IMR-90 (cell line): ENCODE measurements around the gene CGRRF1. TPM values are rescaled to one million over a fixed set of nuclear protein-coding genes. Genes with fewer than 3 reads are reported as not detected.

Experiments
- ATAC-seq: fragments of 200-7000 bp; cut with Tn5 transposase; 2 replicates; pipeline ENCODE4 v1.9.1; 2020; ENCODE audit warnings: low read depth, mild to moderate bottlenecking, moderate library complexity
- BruUV-seq: library from RNA; stranded (reverse); fragments of 400-500 nt; replicated peaks from 2 replicates; lab custom pipeline; 2021; lab: Mats Ljungman, UMichigan
- CTCF ChIA-PET: fragments of 300-600 bp; formaldehyde crosslinking; extraction: SDS; loops from one replicate; lab custom pipeline; 2021; ENCODE audit warnings: antibody characterized with exemption; lab: Yijun Ruan, JAX
- POLR2A ChIA-PET: fragments of 300-600 bp; sonication (Branson Sonifier 250); formaldehyde crosslinking; loops from one replicate; lab custom pipeline; 2022; ENCODE audit warnings: antibody characterized with exemption; ENCODE audit not compliant: unreplicated experiment; lab: Charles Lee
- DNase-seq: peaks from one replicate; pipeline ENCODE4 v3.0.0; 2013
- H2AFZ ChIP-seq: replicated peaks from 2 replicates; pipeline ENCODE3; 2013; ENCODE audit warnings: low read length, mild to moderate bottlenecking; ENCODE audit not compliant: poor library complexity
- H2AK5ac ChIP-seq: 2 replicates; pipeline ENCODE4 v1.6.1; 2013; ENCODE audit warnings: low read depth, low read length, inconsistent platforms
- H2AK9ac ChIP-seq: replicated peaks from 2 replicates; pipeline ENCODE3; 2013; ENCODE audit warnings: mild to moderate bottlenecking, low read depth, low read length, moderate library complexity; ENCODE audit not compliant: poor library complexity
- H2BK120ac ChIP-seq: 2 replicates; pipeline ENCODE4 v1.6.1; 2013; ENCODE audit warnings: low read depth, low read length, inconsistent platforms
- H2BK15ac ChIP-seq: 3 replicates; pipeline ENCODE4 v1.6.1; 2013; ENCODE audit warnings: low read depth, low read length, inconsistent platforms
- H2BK20ac ChIP-seq: 2 replicates; pipeline ENCODE4 v1.6.1; 2013; ENCODE audit warnings: low read depth, mild to moderate bottlenecking, inconsistent platforms, low read length, moderate library complexity
- H2BK5ac ChIP-seq: 2 replicates; pipeline ENCODE4 v1.6.1; 2013; ENCODE audit warnings: mild to moderate bottlenecking, low read depth, low read length, inconsistent platforms; ENCODE audit not compliant: poor library complexity, severe bottlenecking
- H3K14ac ChIP-seq: replicated peaks from 2 replicates; pipeline ENCODE4 v1.6.1; 2013; ENCODE audit warnings: low read depth, low read length, inconsistent platforms
- H3K18ac ChIP-seq: 2 replicates; pipeline ENCODE4 v1.6.1; 2013; ENCODE audit warnings: low read depth, low read length, control low read depth
- H3K23ac ChIP-seq: 2 replicates; pipeline ENCODE4 v1.6.1; 2013; ENCODE audit warnings: low read depth, low read length, inconsistent platforms
- H3K27ac ChIP-seq: 2 replicates; pipeline ENCODE4 v1.5.1; 2013; ENCODE audit warnings: mild to moderate bottlenecking, control low read depth, low read length; ENCODE audit not compliant: insufficient read depth
- H3K27me3 ChIP-seq: 2 replicates; pipeline ENCODE4 v1.6.1; 2013; ENCODE audit warnings: low read length; ENCODE audit not compliant: control insufficient read depth, insufficient read depth
- H3K36me3 ChIP-seq: 2 replicates; pipeline ENCODE4 v1.6.1; 2013; ENCODE audit warnings: low read length, mixed read lengths; ENCODE audit not compliant: control insufficient read depth, insufficient read depth
- H3K4ac ChIP-seq: 2 replicates; pipeline ENCODE4 v1.6.1; 2013; ENCODE audit warnings: low read depth, low read length, inconsistent platforms
- H3K4me1 ChIP-seq: 2 replicates; pipeline ENCODE4 v1.6.1; 2013; ENCODE audit warnings: low read length, mixed read lengths; ENCODE audit not compliant: control insufficient read depth, insufficient read depth
- H3K4me2 ChIP-seq: 2 replicates; pipeline ENCODE4 v1.6.1; 2013; ENCODE audit warnings: low read depth, mild to moderate bottlenecking, control low read depth, low read length, moderate library complexity
- H3K4me3 ChIP-seq: 2 replicates; pipeline ENCODE4 v1.5.1; 2013; ENCODE audit warnings: low read depth, mild to moderate bottlenecking, control low read depth, low read length, moderate library complexity; ENCODE audit not compliant: insufficient read depth
- H3K56ac ChIP-seq: 2 replicates; pipeline ENCODE4 v1.6.1; 2013; ENCODE audit warnings: low read length, inconsistent platforms; ENCODE audit not compliant: insufficient read depth; ENCODE audit errors: extremely low read depth
- H3K79me1 ChIP-seq, 2 experiments: 2 replicates each; pipeline ENCODE4 v1.6.1; 2013; ENCODE audit warnings: low read length in 2 of 2, inconsistent platforms in 1 of 2, low read depth in 1 of 2
- H3K9ac ChIP-seq: 2 replicates; pipeline ENCODE4 v1.6.1; 2013; ENCODE audit warnings: low read depth, low read length, control low read depth
- H3K9me1 ChIP-seq: 2 replicates; pipeline ENCODE4 v1.6.1; 2013; ENCODE audit warnings: low read length, inconsistent platforms; ENCODE audit not compliant: insufficient read depth
- H3K9me3 ChIP-seq: 2 replicates; pipeline ENCODE4 v1.6.1; 2013; ENCODE audit warnings: low read length; ENCODE audit not compliant: control insufficient read depth, insufficient read depth
- H4K20me1 ChIP-seq: 2 replicates; pipeline ENCODE4 v1.6.1; 2013; ENCODE audit warnings: low read length, inconsistent platforms; ENCODE audit not compliant: insufficient read depth
- H4K5ac ChIP-seq: 2 replicates; pipeline ENCODE4 v1.6.1; 2013; ENCODE audit warnings: mild to moderate bottlenecking, low read depth, low read length, control low read depth
- H4K8ac ChIP-seq, 2 experiments: 2 replicates each; pipeline ENCODE4 v1.6.1; 2013; ENCODE audit warnings: low read depth in 2 of 2, low read length in 2 of 2, control low read depth in 1 of 2, inconsistent platforms in 1 of 2
- H4K91ac ChIP-seq: 2 replicates; pipeline ENCODE4 v1.6.1; 2013; ENCODE audit warnings: low read depth, low read length, inconsistent platforms; ENCODE audit not compliant: insufficient read depth
- CHD1 ChIP-seq: IDR thresholded peaks from 2 replicates; pipeline ENCODE4 v1.6.1; 2012; ENCODE audit warnings: low read depth, low read length, improper control_type of control experiment
- MXI1 ChIP-seq: IDR thresholded peaks from 2 replicates; pipeline ENCODE4 v1.6.1; 2012; ENCODE audit warnings: low read depth, mild to moderate bottlenecking, low read length, moderate library complexity, borderline replicate concordance
- POLR2A ChIP-seq: IDR thresholded peaks from 2 replicates; pipeline ENCODE4 v1.6.1; 2012; ENCODE audit warnings: mild to moderate bottlenecking, low read depth, low read length
- RAD21 ChIP-seq: IDR thresholded peaks from 2 replicates; pipeline ENCODE4 v1.6.1; 2012; ENCODE audit warnings: low read length, improper control_type of control experiment
- RFX5 ChIP-seq: IDR thresholded peaks from 2 replicates; pipeline ENCODE4 v1.8.0; 2012; ENCODE audit warnings: low read depth, mild to moderate bottlenecking, low read length, moderate library complexity
- WGBS, 2 experiments: methylation state at CpG; one replicate each; pipeline versions ENCODE4 v1.1.5 to v1.1.7; 2013; ENCODE audit warnings: missing lambda C conversion rate in 2 of 2; ENCODE audit not compliant: insufficient read length in 1 of 2; ENCODE audit errors: extremely low coverage in 2 of 2; 5-methylcytosine and 5-hydroxymethylcytosine counted together
- dilution Hi-C: fragments of 300-500 bp; cut with HindIII; formaldehyde crosslinking; loops from one replicate; pipeline ENCODE4 v1.14.3; 2018; ENCODE audit warnings: low sequenced_read_pairs; ENCODE audit not compliant: unreplicated experiment
- in situ Hi-C: fragments of 300-500 bp; cut with MboI; formaldehyde crosslinking; loops from 3 replicates; pipeline ENCODE4 v1.14.3; 2019; ENCODE audit warnings: low sequenced_read_pairs, inconsistent platforms, mixed read lengths
- intact Hi-C: fragments of 100-400 bp; cut with micrococcal nuclease; formaldehyde crosslinking; loops from 2 replicates; pipeline ENCODE4 v1.10.0; 2022
- polyA plus RNA-seq, 3 experiments: library from polyadenylated mRNA; depleted of rRNA; stranded (reverse); fragments of >200 nt; gene quantifications; 2 replicates each; pipeline ENCODE4 v1.2.3, GENCODE V29; 2012; ENCODE audit warnings: low replicate concordance in 1 of 3
- total RNA-seq: library from RNA; depleted of rRNA; stranded (reverse); fragments of >200 nt; gene quantifications from 2 replicates; pipeline ENCODE4 v1.2.3, GENCODE V29; 2012

CGRRF1 gene
- total and polyA plus RNA-seq, 2 of the 4 experiments (the other 2 are of a cell fraction), result 6.0 to 13.8 TPM

DNA sequence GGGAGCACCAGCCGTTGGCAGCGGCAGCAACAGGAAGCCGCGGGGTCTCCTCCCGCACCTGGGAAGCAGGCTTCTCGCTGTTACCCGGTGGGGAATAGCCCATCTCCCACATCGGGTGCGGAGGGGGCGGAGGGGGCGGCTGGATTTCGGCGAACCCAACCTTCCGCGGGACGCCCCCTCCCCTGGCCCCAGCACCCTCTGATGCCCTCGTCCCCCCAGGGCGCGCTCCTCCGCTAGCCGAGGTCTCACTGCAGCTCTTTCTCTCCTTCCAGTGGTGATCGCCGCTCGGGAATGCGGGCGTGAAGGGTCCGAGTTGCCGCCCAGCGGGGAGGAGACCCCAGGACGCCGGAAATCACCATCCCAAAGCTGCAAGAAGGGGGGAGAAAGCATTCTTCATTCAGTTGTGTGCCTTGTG, 57.5 kb downstream of the CGRRF1 start:
- H3K27me3 ChIP-seq, result no peaks in the 10 kb centered on the region
- no peak overlapping the region for H2BK20ac ChIP-seq
- H3K4ac ChIP-seq, result peak overlapping the region; percentile 89
- peak overlapping the region; percentile 95 for H2AK9ac ChIP-seq
- H2AK5ac ChIP-seq, result peak overlapping the region; percentile 82
- DNase-seq, result no peak
- peak overlapping the region; percentile 94 for H3K23ac ChIP-seq
- ChIA-PET CTCF (interaction anchor here (0.8 to 3.3 kb wide), 3 partner anchors 76 to 207 kb away, joined by 4 to 16 read pairs (median 5); no protein-coding TSS in a partner anchor), POLR2A (interaction anchor here (0.6 to 1.8 kb wide), 5 partner anchors 58 to 206 kb away, joined by 3 to 9 read pairs (median 3); no protein-coding TSS in a partner anchor)
- H3K9ac ChIP-seq, result peak overlapping the region; percentile 98
- ATAC-seq, result no peak
- H3K27ac ChIP-seq, result peak overlapping the region; percentile 97
- H3K18ac ChIP-seq, result peak overlapping the region; percentile 66
- peak overlapping the region; percentile 95 for H3K14ac ChIP-seq
- peak overlapping the region; percentile 94 for H3K4me3 ChIP-seq
- H2BK120ac ChIP-seq, result peak overlapping the region; percentile 70; the same call in 1 of the 2 replicates
- dilution Hi-C loops, result no loop called here
- H4K8ac ChIP-seq, result peak overlapping the region in 1 of 2 experiments; percentile 70; a peak in 2 of 4 replicates
- H3K4me1 ChIP-seq, result peaks cover 9% of the 10 kb centered on the region
- H2BK5ac ChIP-seq, result peak overlapping the region; percentile 95
- H4K91ac ChIP-seq, result peak overlapping the region; percentile 61
- BruUV-seq, result TSS peak; percentile 12
- 0 out of 3 replicates have a peak overlapping the region, but pooled peaks have one; percentile 43 for H2BK15ac ChIP-seq
- H4K20me1 ChIP-seq, result peaks cover 10% of the 10 kb centered on the region
- H3K9me1 ChIP-seq, result no peaks in the 10 kb centered on the region
- H3K56ac ChIP-seq, result peak overlapping the region; percentile 88; the same call in 1 of the 2 replicates
- WGBS, 2 experiments, result 0% methylated on average over 5 of the region's 31 CpGs; no CpG with 5 or more reads in 1 of the 2 experiments
- peak overlapping the region; percentile 84 for H3K4me2 ChIP-seq
- peaks cover 7% of the 10 kb centered on the region for H3K36me3 ChIP-seq
- peak overlapping the region; percentile 82 for H2AFZ ChIP-seq
- H4K5ac ChIP-seq, result peak overlapping the region; percentile 40
- peak; percentile 30; the same call in 1 of the 2 replicates for TF ChIP-seq CHD1
- no peak for TF ChIP-seq MXI1
- no peak for TF ChIP-seq POLR2A
- TF ChIP-seq RAD21, result peak; percentile 7; the same call in 1 of the 2 replicates
- no peak for TF ChIP-seq RFX5
- H3K79me1 ChIP-seq, result peaks cover 2 to 39% of the 10 kb centered on the region in 2 experiments; a peak in 3 of 4 replicates
- intact Hi-C loops, result loop anchor here (1.0 to 5.0 kb wide), 3 partner anchors 60 to 200 kb away; no protein-coding TSS in a partner anchor
- peaks cover under 1% of the 10 kb centered on the region; the same call in 1 of the 2 replicates for H3K9me3 ChIP-seq
- in situ Hi-C loops, result loop anchor here (5.0 kb wide), 2 partner anchors 120 to 205 kb away; no protein-coding TSS in a partner anchor
